Astrocyte of the spinal cord (primary cell): Measurements from ENCODE around the gene LIMS2.
A peak's percentile ranks its signal among the peaks of the same experiment; 100 is the strongest.

ENCODE experiments used
- DNase-seq: peaks from one replicate; pipeline ENCODE4 v3.0.0; 2011; ENCODE audit warnings: low read depth, low spot score
- H3K4me3 ChIP-seq: 2 replicates; pipeline ENCODE4 v1.5.1; 2011; ENCODE audit warnings: low read depth, mild to moderate bottlenecking, low read length, moderate library complexity
- in situ Hi-C: cut with HindIII; loops from 2 replicates; pipeline ENCODE4 v1.10.0; 2017; ENCODE audit warnings: low sequenced_read_pairs
- TF ChIP-seq, protein P1 (sequence below): IDR thresholded peaks from 2 replicates; pipeline ENCODE4 v1.5.1; 2012; ENCODE audit warnings: low read depth, mild to moderate bottlenecking, low read length, inconsistent platforms

The LIMS2 gene

DNA sequence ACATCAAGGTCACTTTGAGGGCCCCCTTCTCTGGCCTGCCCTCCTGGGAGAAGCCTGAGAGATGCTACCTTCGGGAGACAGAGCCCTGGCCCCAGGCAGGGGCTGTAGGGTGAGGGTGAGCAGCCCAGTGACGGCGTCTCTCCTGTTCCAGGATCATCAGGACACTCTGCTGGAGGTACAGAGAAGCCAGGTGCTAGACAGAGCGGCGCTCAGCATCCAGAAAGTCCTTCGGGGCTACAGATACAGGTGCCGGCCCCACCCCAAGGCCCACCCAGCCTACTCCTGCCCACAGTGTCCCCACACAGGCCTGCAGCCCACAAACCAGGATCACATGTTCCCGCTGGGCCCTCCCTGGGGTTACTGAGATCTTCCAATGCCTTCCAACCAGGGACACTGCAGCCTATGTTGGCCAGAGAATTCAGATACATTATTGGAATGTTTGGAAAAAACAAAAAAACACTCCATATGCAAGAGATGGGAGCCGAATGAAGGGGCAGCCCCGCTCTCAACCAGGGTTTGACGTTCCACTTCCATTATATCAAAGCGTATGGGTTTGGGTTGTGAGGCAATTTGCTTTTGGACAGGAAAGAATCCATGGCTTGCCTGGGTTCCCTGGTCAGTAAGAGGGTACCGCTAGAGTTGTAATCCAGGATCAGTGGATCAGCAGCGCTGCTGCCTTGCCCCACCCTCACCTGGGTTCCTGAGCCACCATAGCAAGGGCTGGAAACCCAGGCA is 78.9 kb downstream of the LIMS2 start:
- in situ Hi-C loops, result no loop called here
- no peak for DNase-seq
- TF ChIP-seq, protein P1, sequence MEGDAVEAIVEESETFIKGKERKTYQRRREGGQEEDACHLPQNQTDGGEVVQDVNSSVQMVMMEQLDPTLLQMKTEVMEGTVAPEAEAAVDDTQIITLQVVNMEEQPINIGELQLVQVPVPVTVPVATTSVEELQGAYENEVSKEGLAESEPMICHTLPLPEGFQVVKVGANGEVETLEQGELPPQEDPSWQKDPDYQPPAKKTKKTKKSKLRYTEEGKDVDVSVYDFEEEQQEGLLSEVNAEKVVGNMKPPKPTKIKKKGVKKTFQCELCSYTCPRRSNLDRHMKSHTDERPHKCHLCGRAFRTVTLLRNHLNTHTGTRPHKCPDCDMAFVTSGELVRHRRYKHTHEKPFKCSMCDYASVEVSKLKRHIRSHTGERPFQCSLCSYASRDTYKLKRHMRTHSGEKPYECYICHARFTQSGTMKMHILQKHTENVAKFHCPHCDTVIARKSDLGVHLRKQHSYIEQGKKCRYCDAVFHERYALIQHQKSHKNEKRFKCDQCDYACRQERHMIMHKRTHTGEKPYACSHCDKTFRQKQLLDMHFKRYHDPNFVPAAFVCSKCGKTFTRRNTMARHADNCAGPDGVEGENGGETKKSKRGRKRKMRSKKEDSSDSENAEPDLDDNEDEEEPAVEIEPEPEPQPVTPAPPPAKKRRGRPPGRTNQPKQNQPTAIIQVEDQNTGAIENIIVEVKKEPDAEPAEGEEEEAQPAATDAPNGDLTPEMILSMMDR, result no peak
- H3K4me3 ChIP-seq, result no peak overlapping the region

- TF ChIP-seq, protein P1, result no peak
- no peak for DNase-seq
- in situ Hi-C loops, result no loop called here
- no peak overlapping the region for H3K4me3 ChIP-seq
Measured at GRCh38 chr2:127594116-127594591, 81.2 kb downstream of the LIMS2 start.

DNA sequence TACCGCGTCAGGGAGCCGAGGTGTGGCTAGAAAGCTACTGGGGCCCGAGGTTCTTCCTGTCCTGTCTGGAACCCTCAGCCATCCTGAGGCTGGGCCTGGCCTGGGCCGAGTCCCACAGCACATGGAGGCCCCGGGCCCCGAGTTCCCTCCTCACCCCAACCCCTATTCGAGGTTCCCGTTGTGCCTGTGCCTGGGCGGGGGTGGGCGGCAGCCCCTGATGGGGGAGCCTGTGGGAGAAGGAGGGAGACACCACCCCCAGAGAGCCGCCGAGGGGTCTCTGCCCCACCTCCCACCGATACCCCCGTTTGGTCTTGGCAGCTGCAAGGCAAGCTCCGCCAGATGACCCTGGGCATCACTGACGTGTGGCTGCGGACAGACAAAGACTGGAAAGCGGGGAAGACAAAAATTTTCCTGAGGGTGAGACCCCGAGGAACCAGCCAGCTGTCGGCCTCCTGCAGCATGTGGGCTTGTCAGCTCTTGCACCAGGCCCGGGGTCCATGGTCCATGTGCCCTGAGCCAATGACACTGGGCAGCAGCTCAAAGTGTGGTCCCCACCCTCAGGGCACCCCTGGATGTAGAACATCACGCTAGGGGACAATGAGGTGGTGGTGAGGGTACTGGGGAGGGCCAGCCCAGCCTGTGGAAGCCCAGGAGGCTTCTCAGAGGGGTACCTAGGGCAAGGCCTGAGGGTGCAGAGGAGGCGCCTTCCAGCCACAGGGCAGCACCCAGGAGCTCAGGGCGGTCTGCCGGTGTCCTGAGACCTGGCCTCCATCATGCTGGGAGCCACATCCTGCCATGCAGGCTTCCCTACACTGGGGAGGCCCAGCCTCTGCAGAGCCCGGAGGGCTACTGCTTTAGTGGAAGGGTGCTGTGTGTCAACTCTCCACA is 81.9 kb downstream of the LIMS2 start:
- TF ChIP-seq, protein P1, result no peak
- no peak for DNase-seq
- no peak overlapping the region for H3K4me3 ChIP-seq
- in situ Hi-C loops, result no loop called here

DNA sequence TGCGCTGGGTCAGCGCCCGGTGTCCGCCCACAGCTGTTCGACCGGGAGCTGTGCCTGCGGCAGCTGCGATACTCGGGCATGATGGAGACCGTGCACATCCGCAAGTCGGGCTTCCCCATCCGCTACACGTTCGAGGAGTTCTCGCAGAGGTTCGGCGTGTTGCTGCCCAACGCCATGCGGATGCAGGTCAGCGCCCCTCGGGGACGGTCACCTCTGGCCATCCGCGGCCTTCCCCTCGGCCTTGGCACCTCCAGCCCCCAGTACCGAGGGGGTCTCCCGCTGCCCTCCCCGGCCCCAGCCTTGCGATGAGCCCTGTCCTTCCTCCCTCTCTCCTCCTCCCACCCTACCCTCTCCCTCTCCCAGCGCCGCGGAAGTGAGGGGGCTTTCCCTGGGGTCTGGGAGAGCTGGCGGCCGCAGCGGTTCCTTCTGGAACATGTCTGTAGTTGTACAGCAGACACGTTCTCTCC is 82.5 kb downstream of the LIMS2 start:
- H3K4me3 ChIP-seq, result no peak overlapping the region
- in situ Hi-C loops, result no loop called here
- DNase-seq, result no peak
- TF ChIP-seq, protein P1, result no peak

DNA sequence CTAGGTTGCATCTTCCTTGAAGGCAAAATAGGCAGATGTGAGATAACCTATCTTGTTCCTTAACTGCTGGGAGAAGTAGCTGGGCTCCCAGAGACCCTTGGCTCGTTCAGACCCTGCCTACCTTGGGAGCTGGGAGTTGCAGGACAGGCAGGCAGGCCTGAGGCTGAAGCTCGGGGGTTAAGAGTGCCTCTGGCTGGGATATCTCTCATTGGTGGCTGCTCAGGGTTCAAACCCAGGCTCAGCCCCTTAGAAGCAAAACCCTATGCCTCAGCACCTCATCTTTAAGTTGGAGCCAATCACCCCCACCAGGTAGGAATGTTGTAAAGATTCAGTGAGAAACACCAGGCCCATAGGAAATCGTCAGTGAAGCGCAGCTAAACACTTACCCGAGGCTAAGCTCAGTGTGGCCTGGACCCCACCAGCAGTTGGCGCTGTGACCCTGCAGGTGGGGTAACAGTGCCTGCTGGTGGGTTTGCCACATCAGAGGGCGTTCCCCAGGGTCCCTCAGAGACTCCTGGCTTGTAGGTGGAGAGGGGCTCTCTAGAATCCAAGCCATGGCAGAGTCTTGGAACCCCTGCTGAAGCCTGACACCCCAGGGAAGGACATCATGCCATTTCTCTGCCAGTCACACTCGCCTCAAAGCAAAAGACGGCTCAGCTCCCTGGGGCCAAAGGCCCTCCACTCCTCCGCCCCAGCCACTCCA is 84.0 kb downstream of the LIMS2 start:
- DNase-seq, result peak; percentile 60

More for the DNA sequence above, 84.0 kb downstream of the LIMS2 start:
- in situ Hi-C loops, result no loop called here
- H3K4me3 ChIP-seq, result no peak overlapping the region
- TF ChIP-seq, protein P1, result peak; percentile 99
